GM10248 (cell line): ENCODE data around the gene TPCN2.

Source experiments
- CTCF ChIA-PET: fragments of 300-600 bp; sonication (Branson Sonifier 250); formaldehyde crosslinking; extraction: SDS; loops from one replicate; lab custom pipeline; 2021; ENCODE audit warnings: antibody characterized with exemption; lab: Yijun Ruan, JAX
- POLR2A ChIA-PET: fragments of 350-650 bp; sonication (Branson Sonifier 250); formaldehyde crosslinking; extraction: SDS; loops from one replicate; lab custom pipeline; 2020; ENCODE audit warnings: antibody characterized with exemption; lab: Yijun Ruan, JAX
- DNase-seq: peaks from one replicate; pipeline ENCODE4 v3.0.0; 2012; ENCODE audit errors: extremely low spot score
- CTCF ChIP-seq: IDR thresholded peaks from 2 replicates; pipeline ENCODE4 v1.5.1; 2012; ENCODE audit warnings: mild to moderate bottlenecking, low read depth; ENCODE audit errors: extremely low read depth, missing control alignments, control extremely low read depth

Gene TPCN2

GRCh38 chr11:69095300-69095699, 46.6 kb downstream of the TPCN2 start:
- DNase-seq, result no peak
- ChIA-PET POLR2A (no interaction called here), CTCF (interaction anchor here (1.0 kb wide), 1 partner anchor 575 kb away, joined by 3 read pairs; no protein-coding TSS in a partner anchor)
- TF ChIP-seq CTCF, result no peak

- CTCF ChIA-PET, result no interaction called here
- POLR2A ChIA-PET, result no interaction called here
- TF ChIP-seq CTCF, result no peak
- no peak for DNase-seq
Observed at GRCh38 chr11:69096473-69096872, 47.7 kb downstream of the TPCN2 start.

- ChIA-PET POLR2A (no interaction called here), CTCF (interaction anchor here (1.2 to 1.3 kb wide), 2 partner anchors 8 to 9 kb away, joined by 3 read pairs; no protein-coding TSS in a partner anchor)
- TF ChIP-seq CTCF, result no peak
- DNase-seq, result no peak
Observed at GRCh38 chr11:69097263-69097662, 48.5 kb downstream of the TPCN2 start.

- ChIA-PET POLR2A (no interaction called here), CTCF (interaction anchor here (1.1 to 7.1 kb wide), 5 partner anchors 8 to 571 kb away, joined by 3 to 62 read pairs (median 3); no protein-coding TSS in a partner anchor)
- no peak for TF ChIP-seq CTCF
- no peak for DNase-seq
Observed at GRCh38 chr11:69099180-69099579, 50.4 kb downstream of the TPCN2 start.

- POLR2A ChIA-PET, result no interaction called here
- DNase-seq, result no peak
- CTCF ChIA-PET, result interaction anchor here (1.0 to 7.1 kb wide), 12 partner anchors 10 to 573 kb away, joined by 3 to 62 read pairs (median 4); partner anchors contain the start of gene SMIM38
- no peak for TF ChIP-seq CTCF
Observed at GRCh38 chr11:69100454-69101114, 51.9 kb downstream of the TPCN2 start.

GRCh38 chr11:69101115-69101791, 52.5 kb downstream of the TPCN2 start:
- peak; percentile 99 for TF ChIP-seq CTCF
- ChIA-PET POLR2A (no interaction called here), CTCF (interaction anchor here (0.6 to 7.1 kb wide), 19 partner anchors 8 to 573 kb away, joined by 3 to 62 read pairs (median 4); partner anchors contain the start of gene SMIM38)
- peak; percentile 86 for DNase-seq
